ENCODE measurements around the gene PPP2R2B.

PPP2R2B gene

DNA sequence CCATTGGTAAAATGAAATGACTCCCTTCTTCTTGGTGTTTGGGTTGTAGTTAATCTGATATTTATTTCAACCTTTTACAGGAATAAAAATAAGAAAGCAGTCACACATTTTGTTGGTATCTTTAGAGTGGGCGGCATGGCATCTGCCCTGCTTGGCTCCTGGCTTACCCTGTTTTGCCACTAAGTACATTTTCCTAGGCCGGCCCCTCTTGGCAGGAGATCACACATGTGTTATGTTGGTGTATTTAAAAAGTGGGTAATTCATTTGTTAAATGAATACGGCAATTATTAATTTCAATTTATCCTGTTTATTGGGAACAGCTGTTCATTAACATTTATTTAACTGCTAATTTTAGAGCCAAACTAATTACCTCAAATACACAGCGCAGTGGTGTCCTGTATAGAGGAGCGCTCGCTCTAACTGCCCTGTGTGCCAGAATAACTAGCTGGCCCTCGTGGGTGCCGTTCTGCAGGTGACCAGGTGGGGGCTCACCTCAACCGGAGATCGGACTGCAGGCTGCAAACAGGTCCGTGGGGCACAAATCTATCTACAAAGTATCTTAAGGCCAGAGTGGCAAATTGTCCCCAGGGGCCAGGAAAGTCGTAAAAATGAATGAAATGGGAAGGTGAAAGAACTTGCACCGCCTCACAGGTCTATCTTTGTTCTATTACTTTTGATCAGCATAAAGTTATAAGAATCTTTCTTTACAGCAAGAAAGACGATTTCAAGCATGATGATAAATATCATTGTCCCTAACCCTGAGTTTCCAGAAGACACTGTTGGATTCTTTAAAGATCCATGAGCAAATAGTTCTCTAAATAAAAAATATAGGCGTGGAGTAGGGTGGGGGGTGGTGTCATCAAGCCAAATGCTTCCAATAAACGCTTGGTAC, 336.4 kb downstream of the PPP2R2B start:
- no peaks in the 10 kb centered on the region for H3K9me3 ChIP-seq (ENCODE audit: insufficient read depth, low read length)
- DNase-seq (ENCODE audit: low read depth, low spot score): peak; percentile 52
- no peak overlapping the region for H3K9ac ChIP-seq (ENCODE audit: insufficient read length, low read depth)
- TF ChIP-seq ZNF274 (IDR thresholded peaks at IDR 0.05; ENCODE audit: low read depth, low read length) (no peak), YY1 (IDR thresholded peaks at IDR 0.05; ENCODE audit: insufficient read depth, insufficient read length) (no peak), SUZ12 (IDR thresholded peaks at IDR 0.05; ENCODE audit: extremely low read depth, insufficient read depth, insufficient read length) (no peak)
- no peaks in the 10 kb centered on the region for H3K27me3 ChIP-seq (ENCODE audit: insufficient read depth, insufficient read length)
- H3K4me3 ChIP-seq (ENCODE audit: insufficient read length, low read depth): no peak overlapping the region
- no peaks in the 10 kb centered on the region for H3K36me3 ChIP-seq (ENCODE audit: insufficient read depth, insufficient read length, low read length)
- no peaks in the 10 kb centered on the region for H3K4me1 ChIP-seq (ENCODE audit: insufficient read depth, insufficient read length)

DNA sequence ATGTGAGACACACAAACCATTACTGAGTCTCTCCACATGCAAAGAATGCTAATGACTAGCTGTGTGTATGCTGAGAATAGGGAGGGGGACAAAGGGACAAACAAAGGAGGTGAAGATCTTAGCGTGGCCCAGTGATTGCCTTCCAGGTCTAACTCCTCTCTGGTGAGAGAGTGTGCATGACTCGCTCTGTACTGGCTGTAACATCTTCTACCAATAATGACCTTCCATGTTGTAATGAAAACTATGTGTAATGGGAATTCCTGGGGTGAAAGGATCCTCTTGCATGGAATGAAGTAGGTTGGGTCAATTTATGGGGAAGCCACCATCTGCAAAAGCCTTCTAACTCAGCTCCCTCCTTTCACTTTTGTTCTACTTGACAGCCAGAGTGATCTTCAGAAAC, 338.1 kb downstream of the PPP2R2B start:
- H3K36me3 ChIP-seq (ENCODE audit: insufficient read depth, insufficient read length, low read length): no peaks in the 10 kb centered on the region
- TF ChIP-seq SUZ12 (IDR thresholded peaks at IDR 0.05; ENCODE audit: extremely low read depth, insufficient read depth, insufficient read length): no peak
- TF ChIP-seq ZNF274 (IDR thresholded peaks at IDR 0.05; ENCODE audit: low read depth, low read length): no peak
- no peak overlapping the region for H3K4me3 ChIP-seq (ENCODE audit: insufficient read length, low read depth)

GRCh38 chr5:146539973-146540372, 338.6 kb downstream of the PPP2R2B start:
- no peak for TF ChIP-seq SUZ12 (IDR thresholded peaks at IDR 0.05; ENCODE audit: extremely low read depth, insufficient read depth, insufficient read length)
- no peak overlapping the region for H3K4me3 ChIP-seq (ENCODE audit: insufficient read length, low read depth)
- H3K36me3 ChIP-seq (ENCODE audit: insufficient read depth, insufficient read length, low read length): no peaks in the 10 kb centered on the region
- DNase-seq (ENCODE audit: low read depth, low spot score): no peak
- H3K4me1 ChIP-seq (ENCODE audit: insufficient read depth, insufficient read length): no peaks in the 10 kb centered on the region
- H3K9me3 ChIP-seq (ENCODE audit: insufficient read depth, low read length): no peaks in the 10 kb centered on the region
- no peaks in the 10 kb centered on the region for H3K27me3 ChIP-seq (ENCODE audit: insufficient read depth, insufficient read length)
- no peak overlapping the region for H3K9ac ChIP-seq (ENCODE audit: insufficient read length, low read depth)

More for the DNA sequence above, 338.1 kb downstream of the PPP2R2B start:
- DNase-seq (ENCODE audit: low read depth, low spot score): no peak
- no peak overlapping the region for H3K9ac ChIP-seq (ENCODE audit: insufficient read length, low read depth)
- no peaks in the 10 kb centered on the region for H3K4me1 ChIP-seq (ENCODE audit: insufficient read depth, insufficient read length)
- no peaks in the 10 kb centered on the region for H3K9me3 ChIP-seq (ENCODE audit: insufficient read depth, low read length)
- no peaks in the 10 kb centered on the region for H3K27me3 ChIP-seq (ENCODE audit: insufficient read depth, insufficient read length)

DNA sequence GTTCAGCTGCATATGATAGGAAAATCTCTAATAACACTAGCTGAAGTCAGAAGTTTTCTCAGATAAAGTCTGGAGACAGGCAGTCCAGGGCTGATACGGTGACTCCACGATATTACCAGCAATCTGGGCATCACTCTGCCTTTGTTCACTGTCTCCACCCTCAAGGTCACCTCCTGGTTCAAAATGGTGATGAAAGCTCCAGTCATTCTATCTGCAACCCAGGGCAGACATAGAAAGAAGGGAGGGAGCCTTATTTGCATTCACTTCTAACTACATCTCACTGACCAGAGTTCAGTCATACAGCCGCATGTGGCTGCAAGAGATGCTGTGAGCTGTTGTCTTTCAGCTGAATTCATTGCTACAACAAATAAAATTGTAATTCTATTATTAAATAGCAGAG, 340.1 kb downstream of the PPP2R2B start:
- Histone ChIP-seq H3K36me3 (ENCODE audit: insufficient read depth, insufficient read length, low read length) (no peaks in the 10 kb centered on the region), H3K4me1 (ENCODE audit: insufficient read depth, insufficient read length) (no peaks in the 10 kb centered on the region), H3K9ac (ENCODE audit: insufficient read length, low read depth) (no peak overlapping the region), H3K4me3 (ENCODE audit: insufficient read length, low read depth) (no peak overlapping the region), H3K27me3 (ENCODE audit: insufficient read depth, insufficient read length) (no peaks in the 10 kb centered on the region), H3K9me3 (ENCODE audit: insufficient read depth, low read length) (no peaks in the 10 kb centered on the region)
- no peak for DNase-seq (ENCODE audit: low read depth, low spot score)
- TF ChIP-seq YY1 (IDR thresholded peaks at IDR 0.05; ENCODE audit: insufficient read depth, insufficient read length): no peak

DNA sequence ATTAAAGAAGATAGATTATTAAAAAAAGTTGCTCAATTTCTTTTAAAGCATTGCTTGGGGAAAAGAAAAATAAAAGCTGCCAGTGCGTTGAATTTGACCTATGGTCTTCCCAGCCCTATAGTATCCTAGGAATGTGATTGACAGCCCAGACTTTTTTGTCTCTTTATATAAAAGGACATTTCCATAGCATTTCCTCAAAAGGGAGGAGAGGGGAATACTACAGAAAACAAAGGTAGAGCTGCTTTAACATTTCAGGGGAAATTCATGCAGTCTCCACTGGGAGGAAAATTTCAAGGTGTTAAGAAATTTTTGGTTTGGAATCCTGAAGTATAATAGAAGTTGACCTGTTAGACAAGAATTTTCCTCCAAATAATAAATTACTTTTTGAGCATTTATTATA, 344.7 kb downstream of the PPP2R2B start:
- H3K4me3 ChIP-seq (ENCODE audit: insufficient read length, low read depth): no peak overlapping the region
- DNase-seq (ENCODE audit: low read depth, low spot score): no peak
- no peaks in the 10 kb centered on the region for H3K27me3 ChIP-seq (ENCODE audit: insufficient read depth, insufficient read length)
- H3K9me3 ChIP-seq (ENCODE audit: insufficient read depth, low read length): no peaks in the 10 kb centered on the region
- no peak overlapping the region for H3K9ac ChIP-seq (ENCODE audit: insufficient read length, low read depth)
- H3K4me1 ChIP-seq (ENCODE audit: insufficient read depth, insufficient read length): no peaks in the 10 kb centered on the region
- H3K36me3 ChIP-seq (ENCODE audit: insufficient read depth, insufficient read length, low read length): no peaks in the 10 kb centered on the region
- no peak for TF ChIP-seq SUZ12 (IDR thresholded peaks at IDR 0.05; ENCODE audit: extremely low read depth, insufficient read depth, insufficient read length)
- TF ChIP-seq ZNF274 (IDR thresholded peaks at IDR 0.05; ENCODE audit: low read depth, low read length): no peak
- TF ChIP-seq YY1 (IDR thresholded peaks at IDR 0.05; ENCODE audit: insufficient read depth, insufficient read length): no peak

GRCh38 chr5:146533260-146533857, 345.2 kb downstream of the PPP2R2B start:
- Histone ChIP-seq H3K4me3 (ENCODE audit: insufficient read length, low read depth) (no peak overlapping the region), H3K4me1 (ENCODE audit: insufficient read depth, insufficient read length) (no peaks in the 10 kb centered on the region), H3K27me3 (ENCODE audit: insufficient read depth, insufficient read length) (no peaks in the 10 kb centered on the region), H3K9ac (ENCODE audit: insufficient read length, low read depth) (no peak overlapping the region), H3K9me3 (ENCODE audit: insufficient read depth, low read length) (no peaks in the 10 kb centered on the region), H3K36me3 (ENCODE audit: insufficient read depth, insufficient read length, low read length) (no peaks in the 10 kb centered on the region)
- DNase-seq (ENCODE audit: low read depth, low spot score): peak; percentile 59
- no peak for TF ChIP-seq YY1 (IDR thresholded peaks at IDR 0.05; ENCODE audit: insufficient read depth, insufficient read length)
- TF ChIP-seq ZNF274 (IDR thresholded peaks at IDR 0.05; ENCODE audit: low read depth, low read length): no peak
- TF ChIP-seq SUZ12 (IDR thresholded peaks at IDR 0.05; ENCODE audit: extremely low read depth, insufficient read depth, insufficient read length): no peak

Data from NT2/D1 (cell line).